GM23248 (cell line): Measurements from ENCODE around the gene HDAC2.

Experiments used
- EZH2 ChIP-seq: fragments of 200-600 bp; sonication (generic); IDR thresholded peaks from 2 replicates; pipeline ENCODE4 v1.6.1; 2018; ENCODE audit warnings: antibody characterized with exemption, mild to moderate bottlenecking; ENCODE audit not compliant: insufficient read depth, poor library complexity, severe bottlenecking
- EZH2phosphoT487 ChIP-seq: fragments of 200-600 bp; sonication (generic); IDR thresholded peaks from 2 replicates; pipeline ENCODE4 v1.6.1; 2018; ENCODE audit warnings: antibody characterized with exemption, moderate library complexity, mild to moderate bottlenecking, low read depth; ENCODE audit not compliant: insufficient read depth

DNA sequence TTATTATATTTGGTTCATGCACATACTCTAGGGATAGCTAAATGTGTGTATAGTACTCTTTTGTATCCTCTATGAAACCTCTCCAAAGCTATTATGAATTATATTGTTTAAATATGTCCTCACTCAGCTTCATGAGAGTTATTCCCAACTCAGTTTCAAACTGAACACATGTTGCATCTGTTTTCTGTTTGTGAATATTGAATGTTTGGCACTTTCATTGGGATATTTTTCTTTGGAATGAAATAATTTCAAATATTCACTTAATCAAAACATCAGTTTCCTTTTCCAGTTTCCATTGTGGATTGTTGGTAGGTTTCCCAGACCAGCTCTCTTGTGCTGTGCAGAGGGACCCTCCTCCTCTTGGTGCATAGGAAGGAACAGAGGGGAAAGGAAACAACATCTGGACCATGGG is 46.6 kb downstream of the HDAC2 start:
- no peak for TF ChIP-seq EZH2
- TF ChIP-seq EZH2phosphoT487 = no peak
